Erythroblast (primary cell): Measurements from ENCODE around the gene TMEM131.

ENCODE experiments used
- GATA1 ChIP-seq: IDR thresholded peaks from 2 replicates; pipeline ENCODE4 v1.6.1; 2011; ENCODE audit warnings: low read depth, mild to moderate bottlenecking, control low read depth, low read length, moderate library complexity
- POLR2A ChIP-seq: IDR thresholded peaks from 2 replicates; pipeline ENCODE4 v1.6.1; 2011; ENCODE audit warnings: mild to moderate bottlenecking, low read length

- TF ChIP-seq POLR2A = no peak
- TF ChIP-seq GATA1 = no peak
Observed at GRCh38 chr2:97891611-97892010, 104.1 kb downstream of the TMEM131 start.
